B cell (primary cell): ENCODE measurements around the gene KRT39. TPM values are rescaled to one million over a fixed set of nuclear protein-coding genes. Genes with fewer than 3 reads are reported as not detected.

Experiments
- ATAC-seq: fragments of 200-7000 bp; cut with Tn5 transposase; one replicate; pipeline ENCODE4 v1.10.0; 2021; ENCODE audit warnings: low read depth, mild to moderate bottlenecking, moderate number of reproducible peaks, moderate library complexity
- CTCF ChIA-PET: fragments of 350-600 bp; sonication (Branson Sonifier 250); formaldehyde crosslinking; loops from one replicate; lab custom pipeline; 2021; ENCODE audit warnings: antibody characterized with exemption, inconsistent platforms; lab: Charles Lee
- POLR2A ChIA-PET: fragments of 350-600 bp; sonication (Branson Sonifier 250); formaldehyde crosslinking; loops from one replicate; lab custom pipeline; 2021; ENCODE audit warnings: antibody characterized with exemption; lab: Charles Lee
- DNase-seq: peaks from one replicate; pipeline ENCODE4 v3.0.0; 2013
- H2AFZ ChIP-seq: 2 replicates; pipeline ENCODE4 v1.6.1; 2012; ENCODE audit warnings: mild to moderate bottlenecking, low read depth, low read length; ENCODE audit not compliant: insufficient read depth, poor library complexity, severe bottlenecking
- H3K27ac ChIP-seq, 2 donors: 1 replicate in 1 of 2; 2 replicates in 1 of 2; pipeline ENCODE4 v1.5.1; 2012 to 2013; ENCODE audit warnings: low read length in 2 of 2, mild to moderate bottlenecking in 2 of 2, moderate library complexity in 1 of 2
- H3K27me3 ChIP-seq, 4 experiments: fragments of 200-600 bp in 1 of 4; sonication (generic) in 1 of 4; replicated peaks in 1 of 4; 1 replicate in 2 of 4; 2 replicates in 2 of 4; pipeline versions ENCODE4 v1.6.1 to v1.7.0; 2013 to 2016; ENCODE audit warnings: low read length in 3 of 4, mild to moderate bottlenecking in 2 of 4, mixed read lengths in 1 of 4, moderate library complexity in 1 of 4; ENCODE audit not compliant: insufficient read depth in 4 of 4, control insufficient read depth in 3 of 4; ENCODE audit errors: control extremely low read depth in 1 of 4
- H3K36me3 ChIP-seq, 2 experiments: replicated peaks in 1 of 2; 1 replicate in 1 of 2; 2 replicates in 1 of 2; pipeline versions ENCODE4 v1.6.1 to v1.7.1; 2013; ENCODE audit warnings: low read length in 1 of 2; ENCODE audit not compliant: insufficient read depth in 2 of 2, control insufficient read depth in 1 of 2; ENCODE audit errors: control extremely low read depth in 1 of 2, extremely low read depth in 1 of 2
- H3K4me1 ChIP-seq, 2 donors: fragments of 200-600 bp in 1 of 2; sonication (generic) in 1 of 2; 1 replicate in 1 of 2; 2 replicates in 1 of 2; pipeline versions ENCODE4 v1.5.1 to v1.6.1; 2013 to 2017; ENCODE audit warnings: low read length in 2 of 2; ENCODE audit not compliant: control insufficient read depth in 2 of 2, insufficient read depth in 2 of 2
- H3K4me2 ChIP-seq: replicated peaks from 2 replicates; pipeline ENCODE3; 2012; ENCODE audit warnings: mild to moderate bottlenecking, low read depth, low read length; ENCODE audit not compliant: poor library complexity, severe bottlenecking
- H3K4me3 ChIP-seq, 5 experiments: fragments of 200-600 bp in 1 of 5; sonication (generic) in 1 of 5; 1 replicate in 3 of 5; 2 replicates in 2 of 5; pipeline versions ENCODE4 v1.5.1 to v1.7.0; 2011 to 2016; ENCODE audit warnings: low read length in 4 of 5, mild to moderate bottlenecking in 4 of 5, low read depth in 2 of 5, control low read depth in 1 of 5, moderate library complexity in 1 of 5; ENCODE audit not compliant: insufficient read depth in 1 of 5; ENCODE audit errors: control extremely low read depth in 1 of 5, extremely low read depth in 1 of 5
- H3K79me2 ChIP-seq: fragments of 200-600 bp; sonication (generic); one replicate; pipeline ENCODE4 v1.6.0; 2016; ENCODE audit warnings: low read length; ENCODE audit not compliant: control insufficient read depth, insufficient read depth
- H3K9ac ChIP-seq: fragments of 200-600 bp; sonication (generic); 2 replicates; pipeline ENCODE4 v1.6.1; 2017; ENCODE audit warnings: mild to moderate bottlenecking, low read length, moderate library complexity
- H3K9me3 ChIP-seq, 3 donors: one replicate each; pipeline versions ENCODE4 v1.6.1 to v1.7.1; 2013; ENCODE audit warnings: low read length in 2 of 3; ENCODE audit not compliant: control insufficient read depth in 2 of 3, insufficient read depth in 1 of 3; ENCODE audit errors: control extremely low read depth in 1 of 3
- H4K20me1 ChIP-seq: 2 replicates; pipeline ENCODE4 v1.6.0; 2012; ENCODE audit warnings: mild to moderate bottlenecking, low read length; ENCODE audit not compliant: insufficient read depth, control insufficient read depth, poor library complexity, severe bottlenecking
- H3K27ac Mint-ChIP-seq: one replicate; pipeline ENCODE4 v1.8.0; 2021; ENCODE audit warnings: mixed read lengths
- H3K27me3 Mint-ChIP-seq: one replicate; pipeline ENCODE4 v1.8.0; 2021; ENCODE audit warnings: mixed read lengths
- H3K4me1 Mint-ChIP-seq: one replicate; pipeline ENCODE4 v1.8.0; 2021; ENCODE audit warnings: mixed read lengths
- H3K4me3 Mint-ChIP-seq: one replicate; pipeline ENCODE4 v1.8.0; 2021; ENCODE audit warnings: mixed read lengths
- H3K9me3 Mint-ChIP-seq: one replicate; pipeline ENCODE4 v1.8.0; 2022; ENCODE audit warnings: mixed read lengths; ENCODE audit not compliant: insufficient read depth
- CTCF ChIP-seq: fragments of 200-600 bp; IDR thresholded peaks from one replicate; pipeline ENCODE4 v1.8.0; 2022; ENCODE audit warnings: antibody characterized with exemption, mild to moderate bottlenecking
- EZH2 ChIP-seq: IDR thresholded peaks from 2 replicates; pipeline ENCODE4 v1.6.1; 2012; ENCODE audit warnings: borderline replicate concordance, low read depth, mild to moderate bottlenecking, moderate library complexity, low read length; ENCODE audit not compliant: insufficient read depth, poor library complexity, severe bottlenecking
- WGBS: methylation state at CpG from one replicate; pipeline ENCODE4 v1.1.5; 2013; ENCODE audit warnings: missing lambda C conversion rate; ENCODE audit not compliant: insufficient coverage; 5-methylcytosine and 5-hydroxymethylcytosine counted together
- intact Hi-C: fragments of 100-400 bp; cut with micrococcal nuclease; formaldehyde crosslinking; loops from one replicate; pipeline ENCODE4 v1.10.0; 2022
- polyA plus RNA-seq: library from polyadenylated mRNA; depleted of rRNA; stranded (reverse); fragments of >200 nt; gene quantifications from 2 replicates; pipeline ENCODE4 v1.2.3, GENCODE V29; 2012
- total RNA-seq, 2 donors: library from RNA; stranded (reverse); fragments of 120-200 nt in 1 of 2; gene quantifications; 1 replicate in 1 of 2; 2 replicates in 1 of 2; pipeline versions ENCODE4 v1.2.3 to v1.2.4, GENCODE V29; 2013 to 2022

KRT39 gene
- total and polyA plus RNA-seq, 2 donors (not counting 1 experiment from before 2014, with no cell fraction given) = not detected

DNA sequence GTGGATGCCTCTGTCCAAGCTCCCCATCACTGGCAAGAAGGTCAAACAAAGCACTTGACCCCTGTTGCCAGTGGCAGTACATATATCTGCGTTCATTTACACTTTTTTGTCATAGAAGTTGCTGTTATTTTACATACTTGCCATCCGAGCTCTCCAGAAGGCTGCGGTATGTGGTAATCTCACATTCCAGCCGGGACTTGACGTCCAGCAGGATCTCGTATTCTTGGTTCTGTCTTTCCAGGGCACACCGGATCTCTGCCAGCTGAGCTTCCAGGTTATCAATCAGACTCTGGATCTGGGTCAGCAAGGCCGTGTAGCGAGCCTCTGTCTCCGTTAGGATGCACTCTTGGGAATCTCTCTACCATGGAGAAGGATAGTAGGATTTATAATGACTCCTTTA, 6.6 kb downstream of the KRT39 start:
- peaks cover 0 to 2% (median 0%) of the 10 kb centered on the region in 3 donors for H3K9me3 ChIP-seq
- CTCF ChIA-PET = interaction anchor here (1.0 kb wide), 1 partner anchor 362 kb away, joined by 3 read pairs; no protein-coding TSS in a partner anchor
- no peak for ATAC-seq
- H3K79me2 ChIP-seq = no peaks in the 10 kb centered on the region
- no peaks in the 10 kb centered on the region for H4K20me1 ChIP-seq
- H3K27me3 ChIP-seq = peaks cover 0 to 5% (median 0%) of the 10 kb centered on the region in 4 experiments
- intact Hi-C loops = loop anchor here (10.0 kb wide), 1 partner anchor 235 kb away; no protein-coding TSS in a partner anchor
- Mint-ChIP-seq H3K27me3 (peaks cover 30% of the 10 kb centered on the region), H3K4me3 (no peak overlapping the region), H3K27ac (no peak overlapping the region), H3K9me3 (peaks cover 2% of the 10 kb centered on the region), H3K4me1 (no peaks in the 10 kb centered on the region)
- H3K4me2 ChIP-seq = no peak overlapping the region
- H3K9ac ChIP-seq = no peak overlapping the region
- no peaks in the 10 kb centered on the region for H3K36me3 ChIP-seq
- no peak for TF ChIP-seq EZH2
- TF ChIP-seq CTCF = no peak
- POLR2A ChIA-PET = no interaction called here
- DNase-seq = no peak
- H2AFZ ChIP-seq = no peak overlapping the region
- H3K4me3 ChIP-seq = no peak overlapping the region
- 94% methylated on average over 6 of the region's 10 CpGs for WGBS
- H3K27ac ChIP-seq = no peak overlapping the region
- no peaks in the 10 kb centered on the region for H3K4me1 ChIP-seq

- peaks cover 1% of the 10 kb centered on the region for H3K9me3 Mint-ChIP-seq
Measured at GRCh38 chr17:40958086-40958953, 8.4 kb downstream of the KRT39 start.

More at GRCh38 chr17:40958086-40958953, 8.4 kb downstream of the KRT39 start:
- no peak overlapping the region for H3K4me3 Mint-ChIP-seq
- WGBS = 94% methylated on average over 6 of the region's 12 CpGs
- Histone ChIP-seq H2AFZ (no peak overlapping the region), H3K79me2 (no peaks in the 10 kb centered on the region), H3K27me3 (peaks cover 0 to 6% (median 5%) of the 10 kb centered on the region in 4 experiments), H3K36me3 (no peaks in the 10 kb centered on the region), H3K9me3 (no peaks in the 10 kb centered on the region), H3K9ac (no peak overlapping the region), H3K4me2 (no peak overlapping the region), H3K4me3 (no peak overlapping the region), H4K20me1 (no peaks in the 10 kb centered on the region), H3K4me1 (no peaks in the 10 kb centered on the region), H3K27ac (no peak overlapping the region)
- H3K4me1 Mint-ChIP-seq = no peaks in the 10 kb centered on the region
- TF ChIP-seq EZH2 = no peak
- no peak for TF ChIP-seq CTCF
- ATAC-seq (no peak), DNase-seq (no peak)
- no peak overlapping the region for H3K27ac Mint-ChIP-seq
- CTCF ChIA-PET = no interaction called here
- intact Hi-C loops = no loop called here
- H3K27me3 Mint-ChIP-seq = peaks cover 35% of the 10 kb centered on the region
- POLR2A ChIA-PET = no interaction called here
